GM18505 (cell line): ENCODE measurements around the gene PREX1.
"Not testable (repeated sequence)": the region's sequence is repeated elsewhere in the genome, so short reads cannot be mapped to it uniquely, and the experiment has no call there.

Experiments used
- ATAC-seq: cut with Tn5 transposase; IDR thresholded peaks from one replicate; pipeline ENCODE4 v1.9.1; 2021; ENCODE audit not compliant: unreplicated experiment
- POLR2A ChIP-seq: IDR thresholded peaks from 4 replicates; pipeline ENCODE4 v1.6.1; 2011; ENCODE audit warnings: borderline replicate concordance; ENCODE audit not compliant: insufficient read depth, insufficient read length; ENCODE audit errors: extremely low read depth

The PREX1 gene

GRCh38 chr20:48782901-48783308 lies 44.9 kb downstream of the PREX1 start:
- TF ChIP-seq POLR2A = no peak
- no peak for ATAC-seq

DNA sequence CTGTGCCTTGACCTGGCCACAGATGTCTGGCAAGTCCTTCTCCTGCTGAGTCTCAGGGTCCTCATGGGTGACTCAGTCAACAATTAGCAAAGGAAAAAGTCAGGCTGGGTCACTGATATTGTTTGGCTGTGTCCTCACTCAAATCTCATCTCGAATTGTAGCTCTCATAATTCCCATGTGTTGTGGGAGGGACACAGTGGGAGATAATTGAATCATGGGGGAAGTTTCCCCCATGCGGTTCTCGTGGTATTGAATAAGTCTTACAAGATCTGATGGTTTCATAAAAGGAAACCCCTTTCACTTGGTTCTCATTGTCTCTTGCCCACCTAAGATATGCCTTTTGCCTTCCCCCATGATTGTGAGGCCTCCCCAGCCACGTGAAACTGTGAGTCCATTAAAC lies 45.7 kb downstream of the PREX1 start:
- TF ChIP-seq POLR2A = no peak
- no peak for ATAC-seq

DNA sequence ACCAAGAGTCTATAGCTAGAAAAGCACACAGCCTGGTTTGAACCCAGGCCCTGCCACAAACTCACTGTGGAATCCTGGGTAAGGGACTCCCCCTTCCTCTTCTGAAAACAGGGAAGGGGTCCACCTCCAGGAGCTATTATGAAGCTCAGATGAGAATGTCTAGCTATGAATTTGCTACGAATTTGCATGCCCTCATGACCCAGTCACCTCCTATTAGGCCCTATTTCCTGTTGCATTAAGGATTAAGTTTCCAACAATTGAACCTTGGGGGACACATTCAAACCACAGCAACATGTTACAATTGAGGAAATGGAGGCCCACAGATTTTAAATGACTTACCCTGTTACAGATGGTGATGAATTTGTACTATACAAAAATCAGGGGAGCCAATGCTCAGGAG lies 46.2 kb downstream of the PREX1 start:
- ATAC-seq = no peak

GRCh38 chr20:48779435-48779834 lies 48.4 kb downstream of the PREX1 start:
- no peak for ATAC-seq
- TF ChIP-seq POLR2A = no peak

More for the DNA sequence above, 46.2 kb downstream of the PREX1 start:
- no peak for TF ChIP-seq POLR2A

GRCh38 chr20:48777821-48778220 lies 50.0 kb downstream of the PREX1 start:
- ATAC-seq = no peak
- TF ChIP-seq POLR2A = no peak

DNA sequence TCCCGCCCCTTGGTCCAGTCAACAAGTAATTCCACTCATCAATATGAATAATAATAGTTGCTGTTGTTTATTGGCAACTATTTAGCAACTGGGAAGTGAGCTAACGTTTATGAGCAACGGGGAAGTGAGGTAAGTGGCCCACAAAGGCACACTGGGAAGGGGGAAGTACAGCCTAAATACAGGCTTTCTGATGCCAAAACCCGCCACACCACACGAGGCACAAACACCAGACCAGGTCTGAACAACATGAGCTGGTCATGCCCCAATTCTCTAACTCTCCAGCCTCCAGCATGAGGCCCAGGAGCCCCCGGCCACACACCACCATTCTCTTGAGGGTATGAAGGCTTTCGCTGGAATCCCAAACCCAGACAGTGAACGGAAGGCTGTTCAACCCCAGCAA lies 50.8 kb downstream of the PREX1 start:
- no peak for ATAC-seq
- no peak for TF ChIP-seq POLR2A

- TF ChIP-seq POLR2A = no peak
Measured at GRCh38 chr20:48776306-48776705, 51.5 kb downstream of the PREX1 start.

GRCh38 chr20:48775545-48775944 lies 52.3 kb downstream of the PREX1 start:
- not testable (repeated sequence) for ATAC-seq

More at GRCh38 chr20:48776306-48776705, 51.5 kb downstream of the PREX1 start:
- ATAC-seq = no peak

GRCh38 chr20:48774696-48775095 lies 53.1 kb downstream of the PREX1 start:
- no peak for TF ChIP-seq POLR2A
- no peak for ATAC-seq

DNA sequence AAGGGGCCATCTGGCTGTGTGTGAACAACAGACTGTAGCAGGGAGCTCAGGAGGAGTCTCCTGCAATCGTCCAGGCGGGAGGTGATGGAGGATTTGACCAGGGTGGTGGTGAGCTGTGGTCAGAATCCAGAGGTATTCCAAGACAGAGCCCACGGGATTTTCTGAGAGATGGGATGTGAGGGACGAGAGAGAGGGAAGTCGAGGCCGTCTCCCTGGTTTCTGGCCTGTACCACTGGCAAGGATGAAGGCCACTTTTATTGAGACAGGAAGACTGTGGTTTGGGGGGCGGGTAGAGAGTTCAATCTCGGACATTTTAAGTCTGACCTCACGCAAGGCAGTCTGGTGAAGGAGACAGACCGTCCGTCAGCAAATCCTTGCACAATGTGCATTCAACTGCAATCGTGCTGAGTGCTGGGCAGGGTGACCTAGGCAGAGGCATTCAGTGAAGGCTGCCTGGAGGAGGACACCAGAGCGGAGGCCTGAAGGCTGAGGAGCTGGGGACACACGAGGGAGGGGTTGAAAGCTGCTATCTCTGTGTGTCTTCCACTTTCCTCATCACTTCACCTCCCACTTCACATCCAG lies 53.9 kb downstream of the PREX1 start:
- TF ChIP-seq POLR2A = no peak
- no peak for ATAC-seq

DNA sequence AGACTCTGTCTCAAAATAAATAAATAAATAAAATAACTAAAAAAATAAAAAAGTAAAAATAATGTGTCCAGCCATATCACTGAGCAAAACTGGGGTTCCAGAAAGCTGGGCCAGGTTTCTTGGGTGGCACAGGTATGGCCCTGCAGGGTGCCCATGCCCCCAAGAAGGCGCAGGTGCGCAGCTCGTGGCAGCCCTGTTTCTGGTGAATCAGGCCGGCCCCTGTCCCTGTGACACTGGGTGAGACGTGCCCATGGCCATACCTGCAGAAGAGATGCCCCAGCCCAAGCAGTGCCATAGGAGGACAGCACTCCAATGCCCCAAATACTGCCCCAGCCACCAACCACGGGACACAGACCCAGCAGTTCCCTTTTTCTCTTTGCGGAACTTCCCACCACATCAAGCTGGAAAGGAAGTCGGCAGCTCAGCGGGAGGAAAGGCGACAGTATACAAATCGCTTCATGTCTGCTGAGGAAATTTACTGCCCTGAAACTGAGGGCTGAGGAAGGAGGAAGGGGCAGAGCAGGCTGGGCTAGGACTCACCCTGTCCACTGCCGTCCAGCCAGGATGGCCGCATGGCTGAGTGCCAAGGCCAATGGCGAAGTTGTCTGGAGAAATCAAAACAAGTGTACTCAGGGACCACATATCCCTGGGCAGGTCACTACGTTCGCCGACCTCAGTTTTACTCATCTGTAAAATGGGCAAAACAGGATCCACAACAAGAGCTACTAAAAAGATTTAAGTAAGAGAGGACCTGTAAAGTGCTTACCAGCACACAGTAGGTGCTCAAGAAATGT lies 55.4 kb downstream of the PREX1 start:
- no peak for TF ChIP-seq POLR2A
- ATAC-seq = no peak

- no peak for ATAC-seq
- no peak for TF ChIP-seq POLR2A
Measured at GRCh38 chr20:48771542-48771941, 56.3 kb downstream of the PREX1 start.

DNA sequence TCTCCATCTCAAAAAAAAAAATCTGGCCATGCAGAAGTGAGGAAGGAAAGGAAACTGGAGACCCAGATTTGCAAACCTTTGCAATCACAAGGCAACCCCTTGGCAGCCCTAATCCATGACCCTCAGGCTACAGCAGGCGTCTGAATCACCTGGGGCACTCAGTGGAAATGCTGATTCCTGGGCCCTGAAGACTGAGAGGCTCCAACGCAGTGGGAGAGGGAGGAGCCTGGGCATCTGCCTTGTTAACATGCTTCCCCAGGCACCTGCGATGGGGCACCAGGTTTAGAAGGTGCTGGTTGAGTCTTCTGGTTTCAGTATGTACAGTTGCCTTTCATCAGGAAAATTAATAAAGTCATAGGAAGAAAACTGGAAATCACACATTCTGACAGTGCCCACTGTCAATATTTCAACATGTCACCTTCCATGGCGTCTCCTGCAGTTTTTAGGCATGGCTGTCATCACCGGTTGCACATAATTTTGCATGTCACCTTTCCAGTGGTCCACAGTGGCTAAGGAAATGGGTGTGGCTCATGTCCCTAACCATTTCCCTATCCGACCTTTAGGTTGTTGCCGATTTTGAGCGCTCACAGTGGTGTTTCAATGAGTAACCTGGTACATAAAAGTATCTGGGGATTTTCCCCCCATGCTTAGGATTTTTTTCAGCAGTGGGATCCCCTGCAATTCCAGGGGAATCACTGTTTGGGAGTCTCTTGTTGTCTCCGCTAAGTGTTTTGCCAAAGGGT lies 56.9 kb downstream of the PREX1 start:
- no peak for TF ChIP-seq POLR2A

More for the DNA sequence above, 56.9 kb downstream of the PREX1 start:
- ATAC-seq = no peak
